Thyroid gland (tissue), 4 donors: ENCODE data around the gene RTKN. TPM values are rescaled to one million over a fixed set of nuclear protein-coding genes. Genes with fewer than 3 reads are reported as not detected.
A peak's percentile ranks its signal among the peaks of the same experiment; 100 is the strongest.

ENCODE experiments used
- DNase-seq, 2 donors: peaks; one replicate each; pipeline ENCODE4 v3.0.0-alpha.2; 2019
- H3K27ac ChIP-seq, 3 donors: fragments of 200-600 bp; sonication (generic); 1 replicate in 2 of 3; 2 replicates in 1 of 3; pipeline ENCODE4 v1.5.1; 2016 to 2019; ENCODE audit warnings: mild to moderate bottlenecking in 1 of 3, moderate library complexity in 1 of 3
- H3K27me3 ChIP-seq: fragments of 200-600 bp; sonication (generic); one replicate; pipeline ENCODE4 v1.5.1; 2019
- H3K36me3 ChIP-seq, 2 donors: fragments of 200-600 bp; sonication (generic); one replicate each; pipeline ENCODE4 v1.5.1; 2016 to 2019
- H3K4me1 ChIP-seq, 2 donors: fragments of 200-600 bp; sonication (generic); one replicate each; pipeline ENCODE4 v1.5.1; 2017 to 2019
- H3K4me3 ChIP-seq, 3 donors: fragments of 200-600 bp; sonication (generic); replicated peaks in 1 of 3; 1 replicate in 2 of 3; 2 replicates in 1 of 3; pipeline ENCODE4 v1.5.1; 2016; ENCODE audit warnings: mild to moderate bottlenecking in 1 of 3
- H3K9me3 ChIP-seq: fragments of 200-600 bp; sonication (generic); one replicate; pipeline ENCODE4 v1.5.1; 2017
- CTCF ChIP-seq, 6 experiments: fragments of 200-600 bp in 3 of 6; fragments of 450-650 bp in 3 of 6; sonication (generic) in 3 of 6; IDR thresholded peaks; one replicate each; pipeline ENCODE4 v1.5.1; 2016 to 2019; ENCODE audit warnings: antibody characterized with exemption in 6 of 6, mild to moderate bottlenecking in 2 of 6, inconsistent platforms in 1 of 6, moderate library complexity in 1 of 6
- POLR2A ChIP-seq, 2 donors: fragments of 450-650 bp; IDR thresholded peaks; one replicate each; pipeline ENCODE4 v1.6.1; 2017; ENCODE audit warnings: antibody characterized with exemption in 2 of 2, mild to moderate bottlenecking in 2 of 2, moderate library complexity in 1 of 2
- WGBS, 2 donors: methylation state at CpG; one replicate each; pipeline ENCODE4 v1.1.5; 2017; 5-methylcytosine and 5-hydroxymethylcytosine counted together
- intact Hi-C: fragments of 100-400 bp; cut with DNase I; formaldehyde crosslinking; loops from one replicate; pipeline ENCODE4 v1.15.1; 2023
- total RNA-seq, 4 donors: library from RNA; depleted of rRNA; stranded (reverse); fragments of >200 nt; gene quantifications; one replicate each; pipeline ENCODE4 v1.2.3, GENCODE V29; 2016

Gene RTKN
- total RNA-seq, 4 donors from 2014 or later: 24.5 to 41.9 (median 35.6) TPM

GRCh38 chr2:74439803-74440377, 1.8 kb downstream of the RTKN start:
- DNase-seq: peak; percentile 66 to 67
- intact Hi-C loops: no loop called here
- Histone ChIP-seq H3K36me3 (no peaks in the 10 kb centered on the region), H3K4me1 (peaks cover 10 to 18% of the 10 kb centered on the region in 2 donors), H3K9me3 (no peaks in the 10 kb centered on the region), H3K4me3 (peak overlapping the region in 2 of 3 donors; percentile 21 to 51), H3K27ac (peak overlapping the region; percentile 42 to 84 (median 76)), H3K27me3 (no peaks in the 10 kb centered on the region)
- no peak for TF ChIP-seq POLR2A (IDR thresholded peaks at IDR 0.05)
- TF ChIP-seq CTCF (IDR thresholded peaks at IDR 0.05): no peak
- 10 to 11% methylated on average over 13 to 14 of the region's 14 CpGs for WGBS, 2 donors

GRCh38 chr2:74439373-74439772, 2.4 kb downstream of the RTKN start:
- H3K27ac ChIP-seq: peak overlapping the region in 2 of 3 donors; percentile 76 to 84
- DNase-seq: no peak

GRCh38 chr2:74438248-74438647, 3.5 kb downstream of the RTKN start:
- no peaks in the 10 kb centered on the region for H3K9me3 ChIP-seq
- WGBS, 2 donors: 100% methylated on average over 1 of the region's 1 CpG
- no peak overlapping the region for H3K27ac ChIP-seq
- no peaks in the 10 kb centered on the region for H3K36me3 ChIP-seq
- H3K4me1 ChIP-seq: peaks cover 10 to 18% of the 10 kb centered on the region in 2 donors
- intact Hi-C loops: no loop called here
- no peak for TF ChIP-seq CTCF (IDR thresholded peaks at IDR 0.05)
- TF ChIP-seq POLR2A (IDR thresholded peaks at IDR 0.05): no peak
- no peak overlapping the region for H3K4me3 ChIP-seq
- H3K27me3 ChIP-seq: no peaks in the 10 kb centered on the region
- no peak for DNase-seq

More at GRCh38 chr2:74439373-74439772, 2.4 kb downstream of the RTKN start:
- TF ChIP-seq POLR2A (IDR thresholded peaks at IDR 0.05): no peak
- TF ChIP-seq CTCF (IDR thresholded peaks at IDR 0.05): no peak
- Histone ChIP-seq H3K9me3 (no peaks in the 10 kb centered on the region), H3K27me3 (no peaks in the 10 kb centered on the region), H3K4me1 (peaks cover 10 to 18% of the 10 kb centered on the region in 2 donors), H3K4me3 (peak overlapping the region in 1 of 3 donors; percentile 51), H3K36me3 (no peaks in the 10 kb centered on the region)
- intact Hi-C loops: no loop called here
- 39 to 43% methylated on average over 3 of the region's 3 CpGs for WGBS, 2 donors

- Histone ChIP-seq H3K4me3 (no peak overlapping the region), H3K36me3 (no peaks in the 10 kb centered on the region), H3K27ac (no peak overlapping the region), H3K4me1 (peaks cover 10 to 14% of the 10 kb centered on the region in 2 donors), H3K27me3 (no peaks in the 10 kb centered on the region), H3K9me3 (no peaks in the 10 kb centered on the region)
- TF ChIP-seq POLR2A (IDR thresholded peaks at IDR 0.05) (no peak), CTCF (IDR thresholded peaks at IDR 0.05) (no peak)
- no peak for DNase-seq
- 73 to 78% methylated on average over 6 of the region's 6 CpGs for WGBS, 2 donors
- intact Hi-C loops: no loop called here
Observed at GRCh38 chr2:74436848-74437695, 4.7 kb downstream of the RTKN start.
